ENCODE results near the gene C8A.
A peak's percentile ranks its signal among the peaks of the same experiment; 100 is the strongest.

The C8A gene

DNA sequence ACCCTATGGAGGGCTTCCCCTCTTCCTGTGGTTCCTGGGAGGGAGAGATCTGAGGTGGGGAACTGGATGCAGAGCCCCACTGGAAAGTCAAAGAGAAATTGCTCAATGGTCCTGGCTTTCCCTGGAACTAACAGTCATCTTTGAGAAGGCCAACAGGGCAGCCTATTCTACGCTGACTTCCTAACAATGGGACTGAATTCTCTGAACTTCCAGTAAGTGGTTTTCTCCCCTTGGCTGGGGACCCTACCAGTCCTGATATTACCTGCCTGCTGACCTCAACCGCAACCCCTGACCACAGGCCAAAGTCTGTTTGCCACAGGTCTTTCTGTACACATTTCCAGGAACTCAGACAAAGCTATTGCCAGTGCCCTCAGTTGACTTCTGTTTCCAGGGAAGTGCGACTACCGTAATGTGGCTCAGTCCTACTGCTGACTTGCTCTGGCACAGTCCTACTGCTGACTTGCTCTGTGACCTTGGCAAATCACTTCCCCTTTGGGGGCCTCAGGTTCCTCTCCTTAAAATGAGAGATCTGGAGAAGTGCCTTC, 55.9 kb downstream of the C8A start:
- Histone ChIP-seq H3K79me1 (ENCODE audit: low read length) (no peaks in the 10 kb centered on the region), H3K23ac (ENCODE audit: low read length) (no peak overlapping the region), H3K4me3 (ENCODE audit: low read depth, low read length) (no peak overlapping the region), H4K8ac (ENCODE audit: low read depth, low read length) (no peak overlapping the region), H2AK5ac (ENCODE audit: low read length) (no peak overlapping the region), H3K27ac (ENCODE audit: low read depth, low read length) (no peak overlapping the region), H3K18ac (ENCODE audit: low read length) (no peak overlapping the region), H3K9ac (ENCODE audit: low read length) (no peak overlapping the region), H2BK12ac (ENCODE audit: low read length) (no peak overlapping the region), H4K12ac (ENCODE audit: low read depth, low read length) (no peak overlapping the region), H2AFZ (ENCODE audit: insufficient read depth, low read length, poor library complexity) (no peak overlapping the region), H3K4me2 (ENCODE audit: low read length) (no peak overlapping the region), H2BK120ac (ENCODE audit: insufficient read depth, low read length, poor library complexity) (no peak overlapping the region), H3K79me2 (ENCODE audit: control insufficient read depth, insufficient read depth, low read length, poor library complexity) (no peaks in the 10 kb centered on the region), H3K14ac (ENCODE audit: low read length) (no peak overlapping the region), H3K27me3 (ENCODE audit: insufficient read depth, low read length) (no peaks in the 10 kb centered on the region), H4K91ac (ENCODE audit: low read depth, low read length) (no peak overlapping the region), H3K9me3 (ENCODE audit: insufficient read depth, low read depth, low read length) (peaks cover 2% of the 10 kb centered on the region), H3K4ac (ENCODE audit: low read depth, low read length) (no peak overlapping the region), H3K36me3 (ENCODE audit: control insufficient read depth in 1 of 2, insufficient read depth in 2 of 2, low read length in 2 of 2) (no peaks in the 10 kb centered on the region), H2BK5ac (ENCODE audit: low read depth, low read length, poor library complexity) (no peak overlapping the region), H3K4me1 (ENCODE audit: control insufficient read depth in 1 of 2, insufficient read depth in 2 of 2, low read length in 2 of 2) (peaks cover 4 to 7% of the 10 kb centered on the region in 2 experiments)
- no CpG with 5 or more reads among the region's 4 CpGs for WGBS (ENCODE audit: extremely low coverage, insufficient coverage, insufficient read length)
- peak in 1 of 2 donors; percentile 1 for DNase-seq

- Histone ChIP-seq H3K4me2 (ENCODE audit: low read length) (no peak overlapping the region), H3K9me3 (ENCODE audit: insufficient read depth, low read depth, low read length) (peaks cover 2% of the 10 kb centered on the region)
- WGBS (ENCODE audit: extremely low coverage, insufficient coverage, insufficient read length) = no CpG with 5 or more reads among the region's 7 CpGs
Observed at GRCh38 chr1:56911098-56911938, 56.7 kb downstream of the C8A start.

GRCh38 chr1:56912325-56912724, 57.7 kb downstream of the C8A start:
- H3K79me1 ChIP-seq (ENCODE audit: low read length) = no peaks in the 10 kb centered on the region
- H3K4ac ChIP-seq (ENCODE audit: low read depth, low read length) = no peak overlapping the region
- peaks cover 2% of the 10 kb centered on the region for H3K9me3 ChIP-seq (ENCODE audit: insufficient read depth, low read depth, low read length)
- no peak overlapping the region for H3K4me2 ChIP-seq (ENCODE audit: low read length)
- H2AFZ ChIP-seq (ENCODE audit: insufficient read depth, low read length, poor library complexity) = no peak overlapping the region
- no peak overlapping the region for H3K18ac ChIP-seq (ENCODE audit: low read length)
- H3K36me3 ChIP-seq (ENCODE audit: control insufficient read depth in 1 of 2, insufficient read depth in 2 of 2, low read length in 2 of 2) = no peaks in the 10 kb centered on the region
- DNase-seq = no peak
- H4K8ac ChIP-seq (ENCODE audit: low read depth, low read length) = no peak overlapping the region
- no peak overlapping the region for H4K12ac ChIP-seq (ENCODE audit: low read depth, low read length)
- no peak overlapping the region for H3K14ac ChIP-seq (ENCODE audit: low read length)
- no peak overlapping the region for H4K91ac ChIP-seq (ENCODE audit: low read depth, low read length)
- peak overlapping the region; percentile 37 for H3K4me3 ChIP-seq (ENCODE audit: low read depth, low read length)
- no peak overlapping the region for H2BK12ac ChIP-seq (ENCODE audit: low read length)
- no CpG with 5 or more reads among the region's 12 CpGs for WGBS (ENCODE audit: extremely low coverage, insufficient coverage, insufficient read length)
- no peaks in the 10 kb centered on the region for H3K27me3 ChIP-seq (ENCODE audit: insufficient read depth, low read length)
- H2BK5ac ChIP-seq (ENCODE audit: low read depth, low read length, poor library complexity) = no peak overlapping the region
- no peak overlapping the region for H2AK5ac ChIP-seq (ENCODE audit: low read length)
- H3K79me2 ChIP-seq (ENCODE audit: control insufficient read depth, insufficient read depth, low read length, poor library complexity) = no peaks in the 10 kb centered on the region
- H3K4me1 ChIP-seq (ENCODE audit: control insufficient read depth in 1 of 2, insufficient read depth in 2 of 2, low read length in 2 of 2) = peaks cover 4 to 7% of the 10 kb centered on the region in 2 experiments
- H2BK120ac ChIP-seq (ENCODE audit: insufficient read depth, low read length, poor library complexity) = no peak overlapping the region
- no peak overlapping the region for H3K9ac ChIP-seq (ENCODE audit: low read length)
- H3K23ac ChIP-seq (ENCODE audit: low read length) = no peak overlapping the region
- no peak overlapping the region for H3K27ac ChIP-seq (ENCODE audit: low read depth, low read length)

More at GRCh38 chr1:56911098-56911938, 56.7 kb downstream of the C8A start:
- H4K8ac ChIP-seq (ENCODE audit: low read depth, low read length) = no peak overlapping the region
- H2BK120ac ChIP-seq (ENCODE audit: insufficient read depth, low read length, poor library complexity) = no peak overlapping the region
- H3K27me3 ChIP-seq (ENCODE audit: insufficient read depth, low read length) = no peaks in the 10 kb centered on the region
- H3K4ac ChIP-seq (ENCODE audit: low read depth, low read length) = no peak overlapping the region
- H3K27ac ChIP-seq (ENCODE audit: low read depth, low read length) = no peak overlapping the region
- H3K4me1 ChIP-seq (ENCODE audit: control insufficient read depth in 1 of 2, insufficient read depth in 2 of 2, low read length in 2 of 2) = peaks cover 4 to 7% of the 10 kb centered on the region in 2 experiments
- no peak overlapping the region for H3K9ac ChIP-seq (ENCODE audit: low read length)
- no peak overlapping the region for H4K91ac ChIP-seq (ENCODE audit: low read depth, low read length)
- H2BK5ac ChIP-seq (ENCODE audit: low read depth, low read length, poor library complexity) = no peak overlapping the region
- H3K4me3 ChIP-seq (ENCODE audit: low read depth, low read length) = no peak overlapping the region
- no peaks in the 10 kb centered on the region for H3K36me3 ChIP-seq (ENCODE audit: control insufficient read depth in 1 of 2, insufficient read depth in 2 of 2, low read length in 2 of 2)
- H3K79me1 ChIP-seq (ENCODE audit: low read length) = no peaks in the 10 kb centered on the region
- H3K79me2 ChIP-seq (ENCODE audit: control insufficient read depth, insufficient read depth, low read length, poor library complexity) = no peaks in the 10 kb centered on the region
- peak in 1 of 2 donors; percentile 47 for DNase-seq
- no peak overlapping the region for H3K18ac ChIP-seq (ENCODE audit: low read length)
- no peak overlapping the region for H2BK12ac ChIP-seq (ENCODE audit: low read length)
- no peak overlapping the region for H4K12ac ChIP-seq (ENCODE audit: low read depth, low read length)
- H2AK5ac ChIP-seq (ENCODE audit: low read length) = no peak overlapping the region
- H3K23ac ChIP-seq (ENCODE audit: low read length) = no peak overlapping the region
- H2AFZ ChIP-seq (ENCODE audit: insufficient read depth, low read length, poor library complexity) = no peak overlapping the region
- H3K14ac ChIP-seq (ENCODE audit: low read length) = no peak overlapping the region

DNA sequence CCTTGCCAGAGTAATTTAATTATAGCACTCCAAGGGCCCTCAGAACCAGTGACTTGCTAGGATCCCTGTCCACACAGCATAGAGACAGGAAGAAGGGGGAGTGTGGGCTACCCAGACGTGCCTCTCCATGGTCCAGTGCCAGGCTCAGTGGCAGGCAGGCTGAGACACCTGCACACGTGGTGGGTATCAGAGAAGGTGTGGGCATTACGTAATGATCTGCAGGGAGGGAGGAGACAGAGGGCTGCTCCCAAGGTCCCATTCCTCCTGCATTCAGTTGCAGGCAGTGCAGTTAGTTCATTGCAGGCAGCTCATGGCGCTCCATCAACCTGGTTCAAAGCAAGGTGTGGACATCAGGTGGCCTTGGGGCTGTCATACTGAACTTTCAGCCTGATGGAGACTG, 61.4 kb downstream of the C8A start:
- Histone ChIP-seq H3K27ac (ENCODE audit: low read depth, low read length) (no peak overlapping the region), H3K4me3 (ENCODE audit: low read depth, low read length) (no peak overlapping the region), H4K91ac (ENCODE audit: low read depth, low read length) (no peak overlapping the region), H2BK5ac (ENCODE audit: low read depth, low read length, poor library complexity) (no peak overlapping the region), H3K4me2 (ENCODE audit: low read length) (no peak overlapping the region), H3K9ac (ENCODE audit: low read length) (no peak overlapping the region), H3K4ac (ENCODE audit: low read depth, low read length) (no peak overlapping the region), H3K79me1 (ENCODE audit: low read length) (no peaks in the 10 kb centered on the region), H2BK120ac (ENCODE audit: insufficient read depth, low read length, poor library complexity) (no peak overlapping the region), H3K27me3 (ENCODE audit: insufficient read depth, low read length) (no peaks in the 10 kb centered on the region), H3K79me2 (ENCODE audit: control insufficient read depth, insufficient read depth, low read length, poor library complexity) (no peaks in the 10 kb centered on the region), H3K23ac (ENCODE audit: low read length) (no peak overlapping the region), H3K14ac (ENCODE audit: low read length) (no peak overlapping the region), H2AK5ac (ENCODE audit: low read length) (no peak overlapping the region), H3K18ac (ENCODE audit: low read length) (no peak overlapping the region), H2BK12ac (ENCODE audit: low read length) (no peak overlapping the region), H3K9me3 (ENCODE audit: insufficient read depth, low read depth, low read length) (peaks cover 2% of the 10 kb centered on the region), H4K8ac (ENCODE audit: low read depth, low read length) (no peak overlapping the region), H4K12ac (ENCODE audit: low read depth, low read length) (no peak overlapping the region), H3K36me3 (ENCODE audit: control insufficient read depth in 1 of 2, insufficient read depth in 2 of 2, low read length in 2 of 2) (no peaks in the 10 kb centered on the region), H3K4me1 (ENCODE audit: control insufficient read depth in 1 of 2, insufficient read depth in 2 of 2, low read length in 2 of 2) (peaks cover 4% of the 10 kb centered on the region in 2 experiments), H2AFZ (ENCODE audit: insufficient read depth, low read length, poor library complexity) (no peak overlapping the region)
- no CpG with 5 or more reads among the region's 4 CpGs for WGBS (ENCODE audit: extremely low coverage, insufficient coverage, insufficient read length)
- no peak for DNase-seq

Measured in trophoblast cell (in vitro differentiated cells and primary cell).